NB4 (cell line): ENCODE results near the gene ZNF630.

Experiments
- CTCF ChIP-seq: IDR thresholded peaks from one replicate; pipeline ENCODE4 v1.5.1; 2012; ENCODE audit warnings: low read depth, low read length
- POLR2A ChIP-seq: IDR thresholded peaks from 2 replicates; pipeline ENCODE4 v1.6.1; 2011; ENCODE audit warnings: mild to moderate bottlenecking; ENCODE audit not compliant: insufficient read length; ENCODE audit errors: extremely low read depth

- TF ChIP-seq POLR2A (no peak), CTCF (no peak)
Measured at GRCh38 chrX:48058621-48059295, 12.7 kb downstream of the ZNF630 start.
